ENCODE results near the gene PHLDA1. TPM values are rescaled to one million over a fixed set of nuclear protein-coding genes. Genes with fewer than 3 reads are reported as not detected.

Gene PHLDA1
- total and polyA plus RNA-seq, 2 of the 13 experiments (the other 11 are each of a cell fraction or from before 2014, with no cell fraction given): 33.8 to 41.0 TPM

DNA sequence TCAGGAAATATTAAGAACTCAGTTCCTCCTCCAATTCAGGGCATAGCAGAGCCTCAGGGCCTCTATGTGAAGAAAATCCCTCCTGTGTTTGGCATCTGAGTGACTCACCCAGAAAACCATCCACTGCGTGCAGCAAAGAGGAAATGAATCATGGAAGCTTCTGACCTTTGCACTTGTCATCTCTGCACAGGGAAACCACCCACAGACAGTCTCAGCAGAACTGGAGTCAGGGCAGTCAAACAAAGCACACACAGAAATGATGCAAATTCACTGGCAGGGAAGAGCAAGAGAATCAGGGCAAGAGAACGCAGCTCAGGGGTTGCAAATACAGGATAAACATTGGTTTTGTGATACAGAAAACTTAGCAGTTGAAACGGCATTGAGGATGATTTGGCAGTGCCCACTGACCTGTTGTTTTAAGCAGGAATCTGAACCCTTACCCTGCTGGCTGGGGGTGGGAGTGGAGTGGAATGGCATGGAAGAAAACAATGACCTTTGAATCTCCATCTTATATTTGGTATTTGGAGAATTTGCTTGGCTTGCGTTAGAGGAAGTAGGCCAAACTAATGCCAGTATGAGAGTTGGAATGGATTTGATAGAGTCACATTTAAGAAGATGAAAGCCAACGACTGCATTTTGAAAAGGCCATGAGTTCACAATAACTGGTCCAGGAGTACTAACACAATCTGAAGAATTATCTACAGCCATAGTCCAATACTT lies 53.5 kb downstream of the PHLDA1 start (continued):
- TF ChIP-seq, protein P1, sequence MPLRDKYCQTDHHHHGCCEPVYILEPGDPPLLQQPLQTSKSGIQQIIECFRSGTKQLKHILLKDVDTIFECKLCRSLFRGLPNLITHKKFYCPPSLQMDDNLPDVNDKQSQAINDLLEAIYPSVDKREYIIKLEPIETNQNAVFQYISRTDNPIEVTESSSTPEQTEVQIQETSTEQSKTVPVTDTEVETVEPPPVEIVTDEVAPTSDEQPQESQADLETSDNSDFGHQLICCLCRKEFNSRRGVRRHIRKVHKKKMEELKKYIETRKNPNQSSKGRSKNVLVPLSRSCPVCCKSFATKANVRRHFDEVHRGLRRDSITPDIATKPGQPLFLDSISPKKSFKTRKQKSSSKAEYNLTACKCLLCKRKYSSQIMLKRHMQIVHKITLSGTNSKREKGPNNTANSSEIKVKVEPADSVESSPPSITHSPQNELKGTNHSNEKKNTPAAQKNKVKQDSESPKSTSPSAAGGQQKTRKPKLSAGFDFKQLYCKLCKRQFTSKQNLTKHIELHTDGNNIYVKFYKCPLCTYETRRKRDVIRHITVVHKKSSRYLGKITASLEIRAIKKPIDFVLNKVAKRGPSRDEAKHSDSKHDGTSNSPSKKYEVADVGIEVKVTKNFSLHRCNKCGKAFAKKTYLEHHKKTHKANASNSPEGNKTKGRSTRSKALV (CRISPR knock-in tag; IDR thresholded peaks at IDR 0.05): 0 out of 2 replicates have a peak, but pooled peaks have one; percentile 58
- TF ChIP-seq FIP1L1 (IDR thresholded peaks at IDR 0.05; ENCODE audit: borderline replicate concordance, insufficient read depth, low read depth, low read length) (no peak), POLR2AphosphoS2 (IDR thresholded peaks at IDR 0.05; ENCODE audit: low read depth, low read length) (no peak), ZNF296 (CRISPR knock-in tag; conservative IDR thresholded peaks at IDR 0.05) (no peak), TEAD2 (CRISPR knock-in tag; IDR thresholded peaks at IDR 0.05) (no peak), MAFG (CRISPR knock-in tag; IDR thresholded peaks at IDR 0.05) (no peak), ZNF609 (CRISPR knock-in tag; IDR thresholded peaks at IDR 0.05; ENCODE audit: borderline replicate concordance) (peak; percentile 91), ZNF713 (CRISPR knock-in tag; IDR thresholded peaks at IDR 0.05) (no peak), AKAP8 (CRISPR knock-in tag; IDR thresholded peaks at IDR 0.05) (peak; percentile 73; the same call in 1 of the 2 replicates), ZNF256 (CRISPR knock-in tag; conservative IDR thresholded peaks at IDR 0.05) (no peak), ZBTB46 (CRISPR knock-in tag; IDR thresholded peaks at IDR 0.05; ENCODE audit: borderline replicate concordance) (peak; percentile 50; the same call in 1 of the 2 replicates)
- TF ChIP-seq, protein P2, sequence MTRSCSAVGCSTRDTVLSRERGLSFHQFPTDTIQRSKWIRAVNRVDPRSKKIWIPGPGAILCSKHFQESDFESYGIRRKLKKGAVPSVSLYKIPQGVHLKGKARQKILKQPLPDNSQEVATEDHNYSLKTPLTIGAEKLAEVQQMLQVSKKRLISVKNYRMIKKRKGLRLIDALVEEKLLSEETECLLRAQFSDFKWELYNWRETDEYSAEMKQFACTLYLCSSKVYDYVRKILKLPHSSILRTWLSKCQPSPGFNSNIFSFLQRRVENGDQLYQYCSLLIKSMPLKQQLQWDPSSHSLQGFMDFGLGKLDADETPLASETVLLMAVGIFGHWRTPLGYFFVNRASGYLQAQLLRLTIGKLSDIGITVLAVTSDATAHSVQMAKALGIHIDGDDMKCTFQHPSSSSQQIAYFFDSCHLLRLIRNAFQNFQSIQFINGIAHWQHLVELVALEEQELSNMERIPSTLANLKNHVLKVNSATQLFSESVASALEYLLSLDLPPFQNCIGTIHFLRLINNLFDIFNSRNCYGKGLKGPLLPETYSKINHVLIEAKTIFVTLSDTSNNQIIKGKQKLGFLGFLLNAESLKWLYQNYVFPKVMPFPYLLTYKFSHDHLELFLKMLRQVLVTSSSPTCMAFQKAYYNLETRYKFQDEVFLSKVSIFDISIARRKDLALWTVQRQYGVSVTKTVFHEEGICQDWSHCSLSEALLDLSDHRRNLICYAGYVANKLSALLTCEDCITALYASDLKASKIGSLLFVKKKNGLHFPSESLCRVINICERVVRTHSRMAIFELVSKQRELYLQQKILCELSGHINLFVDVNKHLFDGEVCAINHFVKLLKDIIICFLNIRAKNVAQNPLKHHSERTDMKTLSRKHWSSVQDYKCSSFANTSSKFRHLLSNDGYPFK (CRISPR knock-in tag; IDR thresholded peaks at IDR 0.05; ENCODE audit: borderline replicate concordance): no peak
- TF ChIP-seq, protein P3, sequence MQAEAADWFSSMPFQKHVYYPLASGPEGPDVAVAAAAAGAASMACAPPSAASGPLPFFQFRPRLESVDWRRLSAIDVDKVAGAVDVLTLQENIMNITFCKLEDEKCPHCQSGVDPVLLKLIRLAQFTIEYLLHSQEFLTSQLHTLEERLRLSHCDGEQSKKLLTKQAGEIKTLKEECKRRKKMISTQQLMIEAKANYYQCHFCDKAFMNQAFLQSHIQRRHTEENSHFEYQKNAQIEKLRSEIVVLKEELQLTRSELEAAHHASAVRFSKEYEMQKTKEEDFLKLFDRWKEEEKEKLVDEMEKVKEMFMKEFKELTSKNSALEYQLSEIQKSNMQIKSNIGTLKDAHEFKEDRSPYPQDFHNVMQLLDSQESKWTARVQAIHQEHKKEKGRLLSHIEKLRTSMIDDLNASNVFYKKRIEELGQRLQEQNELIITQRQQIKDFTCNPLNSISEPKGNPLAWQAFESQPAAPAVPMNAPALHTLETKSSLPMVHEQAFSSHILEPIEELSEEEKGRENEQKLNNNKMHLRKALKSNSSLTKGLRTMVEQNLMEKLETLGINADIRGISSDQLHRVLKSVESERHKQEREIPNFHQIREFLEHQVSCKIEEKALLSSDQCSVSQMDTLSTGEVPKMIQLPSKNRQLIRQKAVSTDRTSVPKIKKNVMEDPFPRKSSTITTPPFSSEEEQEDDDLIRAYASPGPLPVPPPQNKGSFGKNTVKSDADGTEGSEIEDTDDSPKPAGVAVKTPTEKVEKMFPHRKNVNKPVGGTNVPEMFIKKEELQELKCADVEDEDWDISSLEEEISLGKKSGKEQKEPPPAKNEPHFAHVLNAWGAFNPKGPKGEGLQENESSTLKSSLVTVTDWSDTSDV (CRISPR knock-in tag; IDR thresholded peaks at IDR 0.05): no peak
